ENCODE results near the gene DNAJB4.

The DNAJB4 gene

GRCh38 chr1:78036450-78036849, 31.7 kb downstream of the DNAJB4 start:
- in situ Hi-C loops (cut with HindIII; ENCODE audit: low sequenced_read_pairs): no loop called here

GRCh38 chr1:78038071-78038470, 33.3 kb downstream of the DNAJB4 start:
- in situ Hi-C loops (cut with HindIII; ENCODE audit: low sequenced_read_pairs): no loop called here

- in situ Hi-C loops (cut with HindIII; ENCODE audit: low sequenced_read_pairs): no loop called here
These were observed 33.8 kb downstream of the DNAJB4 start for GRCh38 chr1:78038491-78038939.

GRCh38 chr1:78040484-78041089, 35.8 kb downstream of the DNAJB4 start:
- in situ Hi-C loops (cut with HindIII; ENCODE audit: low sequenced_read_pairs): no loop called here

- in situ Hi-C loops (cut with HindIII; ENCODE audit: low sequenced_read_pairs): no loop called here
These were observed 38.7 kb downstream of the DNAJB4 start for GRCh38 chr1:78043436-78043835.

GRCh38 chr1:78044796-78045562, 40.2 kb downstream of the DNAJB4 start:
- in situ Hi-C loops (cut with HindIII; ENCODE audit: low sequenced_read_pairs): no loop called here

- in situ Hi-C loops (cut with HindIII; ENCODE audit: low sequenced_read_pairs): no loop called here
These were observed 40.8 kb downstream of the DNAJB4 start for GRCh38 chr1:78045563-78045925.

GRCh38 chr1:78045926-78046778, 41.4 kb downstream of the DNAJB4 start, which contains the start of gene GIPC2:
TSS of gene GIPC2 (plus strand) at chr1:78045966. CDS start at chr1:78046095, 129 bp downstream.
- in situ Hi-C loops (cut with HindIII; ENCODE audit: low sequenced_read_pairs): no loop called here

GRCh38 chr1:78047106-78047505, 42.4 kb downstream of the DNAJB4 start:
- in situ Hi-C loops (cut with HindIII; ENCODE audit: low sequenced_read_pairs): no loop called here

GRCh38 chr1:78047631-78048030, 42.9 kb downstream of the DNAJB4 start:
- in situ Hi-C loops (cut with HindIII; ENCODE audit: low sequenced_read_pairs): no loop called here

- in situ Hi-C loops (cut with HindIII; ENCODE audit: low sequenced_read_pairs): no loop called here
These were observed 43.7 kb downstream of the DNAJB4 start for GRCh38 chr1:78048446-78048845.

- in situ Hi-C loops (cut with HindIII; ENCODE audit: low sequenced_read_pairs): no loop called here
These were observed 44.7 kb downstream of the DNAJB4 start for GRCh38 chr1:78049396-78049795.

- in situ Hi-C loops (cut with HindIII; ENCODE audit: low sequenced_read_pairs): loop anchor here (10.0 kb wide), 1 partner anchor 54 kb away; no protein-coding TSS in a partner anchor
These were observed 46.3 kb downstream of the DNAJB4 start for GRCh38 chr1:78051005-78051404.

- in situ Hi-C loops (cut with HindIII; ENCODE audit: low sequenced_read_pairs): loop anchor here (10.0 kb wide), 1 partner anchor 52 kb away; no protein-coding TSS in a partner anchor
These were observed 48.1 kb downstream of the DNAJB4 start for GRCh38 chr1:78052685-78053405.

GRCh38 chr1:78053498-78053897, 48.8 kb downstream of the DNAJB4 start:
- in situ Hi-C loops (cut with HindIII; ENCODE audit: low sequenced_read_pairs): loop anchor here (10.0 kb wide), 1 partner anchor 51 kb away; no protein-coding TSS in a partner anchor

GRCh38 chr1:78054559-78054958, 49.8 kb downstream of the DNAJB4 start:
- in situ Hi-C loops (cut with HindIII; ENCODE audit: low sequenced_read_pairs): loop anchor here (10.0 kb wide), 1 partner anchor 50 kb away; no protein-coding TSS in a partner anchor

- in situ Hi-C loops (cut with HindIII; ENCODE audit: low sequenced_read_pairs): loop anchor here (10.0 kb wide), 1 partner anchor 50 kb away; no protein-coding TSS in a partner anchor
These were observed 50.2 kb downstream of the DNAJB4 start for GRCh38 chr1:78054972-78055371.

GRCh38 chr1:78055565-78056132, 50.9 kb downstream of the DNAJB4 start:
- in situ Hi-C loops (cut with HindIII; ENCODE audit: low sequenced_read_pairs): loop anchor here (10.0 kb wide), 1 partner anchor 49 kb away; no protein-coding TSS in a partner anchor

- in situ Hi-C loops (cut with HindIII; ENCODE audit: low sequenced_read_pairs): loop anchor here (10.0 kb wide), 1 partner anchor 46 kb away; no protein-coding TSS in a partner anchor
These were observed 53.9 kb downstream of the DNAJB4 start for GRCh38 chr1:78058670-78059069.
